GM19240 (cell line): ENCODE data around the gene ADCY2.

ENCODE experiments used
- DNase-seq: peaks from one replicate; pipeline ENCODE4 v3.0.0; 2011; ENCODE audit warnings: low spot score; ENCODE audit not compliant: insufficient read length

Gene ADCY2

DNA sequence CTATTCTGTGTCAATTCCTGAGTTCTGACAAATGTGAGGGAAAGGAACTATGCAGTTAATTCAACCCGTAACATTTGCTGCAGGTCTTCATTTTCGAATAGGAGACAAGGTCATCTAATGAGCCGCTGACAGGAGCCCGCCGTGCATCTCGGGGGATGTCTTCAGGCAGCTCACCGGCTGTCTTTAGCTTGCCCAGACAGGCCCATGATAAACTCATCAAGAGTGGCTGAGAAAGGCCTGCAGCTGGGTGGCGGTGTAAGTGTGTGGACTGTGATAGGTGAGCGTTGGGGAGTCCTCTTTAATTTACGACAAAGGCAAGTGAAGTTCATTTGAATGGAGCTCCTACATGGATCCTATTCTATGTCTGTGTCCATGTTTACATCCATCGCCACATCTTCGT, 190.5 kb downstream of the ADCY2 start:
- no peak for DNase-seq

DNA sequence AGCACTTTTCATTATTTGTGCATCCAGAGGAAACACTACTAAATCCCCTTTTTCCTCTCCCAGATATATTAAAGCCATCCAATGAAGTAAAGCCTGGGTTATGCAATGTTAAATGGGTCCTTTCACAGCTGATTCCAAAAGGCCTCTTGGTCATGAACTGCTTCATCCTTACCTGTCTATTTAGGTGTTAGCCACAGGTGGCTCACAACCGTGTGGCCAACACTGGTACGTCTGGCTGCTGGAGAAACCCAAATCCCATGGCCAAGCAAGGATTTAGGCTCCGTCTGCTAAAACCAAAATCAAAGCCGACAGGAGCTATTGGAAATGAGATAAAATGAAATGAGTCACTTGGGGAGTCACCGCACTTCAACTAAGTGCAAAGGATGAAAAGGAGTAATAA, 193.9 kb downstream of the ADCY2 start:
- no peak for DNase-seq

DNA sequence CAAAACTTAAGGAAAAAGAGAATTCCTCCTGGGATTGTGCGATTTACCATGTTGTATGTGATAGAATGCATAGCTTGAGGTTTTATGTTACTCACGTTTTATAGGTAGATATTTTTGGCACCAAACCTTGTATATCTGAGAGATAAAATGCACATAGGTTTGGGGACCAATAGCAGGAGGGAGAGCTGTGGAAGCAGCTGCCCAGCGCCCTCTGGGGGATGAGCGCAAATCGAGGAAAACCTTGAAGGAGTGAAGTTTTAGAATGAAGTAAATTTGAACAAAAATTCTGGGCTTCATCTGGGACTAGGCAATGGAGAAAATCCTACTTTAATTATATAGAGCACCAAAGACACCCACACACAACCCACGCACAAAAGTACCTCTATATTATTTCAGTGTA, 197.0 kb downstream of the ADCY2 start:
- DNase-seq, result no peak

DNA sequence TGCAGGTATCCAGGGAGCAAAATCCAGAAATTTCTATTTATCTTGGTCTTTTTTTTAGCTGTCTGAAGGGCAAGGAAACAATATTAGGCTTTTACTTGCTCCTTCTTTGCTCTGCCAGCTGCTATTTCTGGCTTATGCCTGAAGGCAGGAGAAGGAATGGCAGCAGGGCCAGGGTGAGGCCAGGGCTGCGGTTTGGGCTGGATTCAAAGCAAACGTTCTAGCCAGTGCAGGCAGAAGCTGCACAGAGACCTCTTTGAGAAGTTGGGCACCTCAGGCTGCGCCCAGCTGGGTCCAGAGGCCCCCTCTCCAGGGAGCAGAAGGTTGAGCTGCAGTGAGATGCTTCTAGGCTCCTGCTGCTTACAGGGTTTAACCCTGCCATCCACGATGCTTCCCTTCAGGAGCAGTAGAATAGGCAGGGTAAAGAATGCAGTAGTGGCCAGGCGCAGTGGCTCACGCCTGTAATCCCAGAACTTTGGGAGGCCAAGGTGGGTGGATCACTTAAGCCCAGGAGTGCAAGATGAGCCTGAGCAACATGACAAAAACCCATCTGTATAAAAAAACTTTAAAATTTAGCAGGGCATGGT, 201.2 kb downstream of the ADCY2 start:
- DNase-seq, result no peak

GRCh38 chr5:7606840-7607465, 211.0 kb downstream of the ADCY2 start:
- no peak for DNase-seq

DNA sequence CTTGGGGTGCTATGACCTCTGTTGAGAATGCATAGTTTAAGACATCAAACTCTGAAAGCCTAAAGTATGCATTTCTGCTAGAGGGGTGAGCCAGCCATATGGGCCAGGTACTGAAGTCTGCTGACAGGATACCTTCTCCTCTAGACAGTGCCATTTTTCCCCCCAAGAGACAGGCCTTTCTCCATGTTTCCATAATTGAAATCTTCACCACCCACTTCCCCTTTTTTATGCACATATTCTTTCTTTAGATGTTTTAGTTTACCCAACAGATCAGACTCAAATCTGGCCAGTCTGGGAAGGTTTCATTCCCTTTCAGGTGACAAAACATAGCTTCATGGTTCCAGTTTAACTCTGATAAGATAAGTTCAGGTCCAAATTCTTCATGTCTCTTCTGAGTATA, 212.8 kb downstream of the ADCY2 start:
- no peak for DNase-seq

DNA sequence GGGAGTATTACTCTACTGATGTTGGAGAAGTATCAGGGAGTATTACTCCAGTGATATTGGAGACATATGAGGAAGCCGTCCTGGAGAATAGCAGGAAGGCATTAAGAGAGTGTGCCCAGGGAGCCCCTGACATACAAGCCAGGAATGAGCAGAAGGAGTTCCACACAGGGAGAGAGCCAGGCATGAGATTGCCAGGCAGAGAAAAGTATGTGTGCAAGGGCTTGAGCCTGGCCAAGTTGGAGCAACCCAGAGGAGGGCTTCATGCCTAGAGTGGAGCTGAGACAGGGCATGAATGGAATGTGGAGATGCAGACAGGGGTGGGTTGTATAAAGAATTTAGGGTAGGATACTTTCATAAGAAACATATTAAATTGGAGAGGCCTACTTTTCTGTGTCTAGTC, 213.8 kb downstream of the ADCY2 start:
- DNase-seq, result no peak

DNA sequence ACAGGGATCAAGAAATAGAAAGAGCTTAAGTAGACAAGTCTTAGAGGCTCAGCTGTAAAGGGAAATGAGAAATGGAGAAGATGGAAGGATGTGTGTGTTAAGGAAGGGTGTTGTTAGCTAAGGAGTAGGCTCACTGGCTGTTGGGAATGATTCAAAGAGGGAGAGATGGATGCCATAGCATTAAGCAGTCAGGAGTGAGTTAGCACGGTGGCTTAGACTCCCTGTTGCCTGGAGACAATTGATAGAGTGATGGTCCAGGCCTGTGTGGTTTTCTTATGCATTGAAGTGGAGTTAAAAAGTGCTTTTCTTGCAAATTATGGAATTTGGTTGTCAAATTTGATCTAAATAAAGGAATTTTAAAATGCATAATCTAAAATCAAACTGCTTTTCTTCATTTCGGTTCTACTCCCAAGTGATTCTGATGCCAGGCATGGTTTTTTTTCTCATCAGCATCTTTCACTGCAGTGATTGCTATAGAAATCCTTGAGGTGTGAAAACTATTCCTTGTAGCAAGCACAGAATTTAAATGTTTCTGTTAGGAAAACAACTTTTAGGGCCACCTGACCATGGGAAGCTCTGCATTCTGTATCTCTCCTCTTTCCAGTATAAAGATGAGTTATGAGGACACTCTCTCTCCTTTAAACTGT, 214.7 kb downstream of the ADCY2 start:
- no peak for DNase-seq

GRCh38 chr5:7611518-7611917, 215.6 kb downstream of the ADCY2 start:
- DNase-seq, result no peak

- DNase-seq, result no peak
Measured at GRCh38 chr5:7615566-7616061, 219.7 kb downstream of the ADCY2 start.

DNA sequence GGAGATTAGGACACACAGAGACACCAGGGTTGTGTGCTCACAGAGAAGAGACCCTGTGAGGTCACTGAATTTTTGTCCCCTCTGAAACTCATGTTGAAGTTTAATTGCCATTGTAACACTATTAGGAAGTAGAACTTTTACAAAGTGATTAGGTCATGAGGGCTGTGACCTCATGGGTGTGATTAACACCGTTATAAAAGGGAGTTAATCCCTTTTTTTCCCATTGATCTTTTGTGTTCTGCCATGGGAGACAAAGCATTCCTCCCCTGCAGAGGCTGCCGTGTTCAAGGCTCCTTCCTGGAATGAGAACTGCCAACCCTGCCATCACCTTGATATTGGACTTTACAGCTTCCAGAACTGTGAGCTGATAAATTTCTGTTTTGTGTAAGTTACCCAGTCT, 221.0 kb downstream of the ADCY2 start:
- no peak for DNase-seq

GRCh38 chr5:7622498-7622897, 226.6 kb downstream of the ADCY2 start:
- no peak for DNase-seq

GRCh38 chr5:7625740-7626139, 229.8 kb downstream of the ADCY2 start:
- no peak for DNase-seq

GRCh38 chr5:7628248-7628647, 232.3 kb downstream of the ADCY2 start:
- DNase-seq, result no peak

DNA sequence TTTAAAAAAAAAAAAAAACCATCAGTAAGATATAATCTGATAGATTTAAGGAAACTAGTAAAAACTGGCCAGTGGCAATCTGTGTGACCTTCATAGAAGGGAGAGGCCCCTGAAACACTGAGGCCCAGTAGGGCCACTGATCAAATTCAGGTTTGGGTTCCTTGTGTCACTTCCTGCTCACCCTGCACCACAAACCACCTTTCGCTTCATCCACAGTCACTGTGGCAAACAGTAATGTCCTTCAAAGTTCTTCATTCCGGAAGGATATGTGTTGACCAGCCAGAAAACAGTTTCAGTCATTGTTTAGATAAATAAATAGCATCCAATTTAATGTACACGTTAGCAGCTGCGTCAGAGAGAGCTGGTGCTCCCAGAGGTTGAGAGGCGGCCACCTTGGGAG, 232.9 kb downstream of the ADCY2 start:
- no peak for DNase-seq

GRCh38 chr5:7629561-7629960, 233.6 kb downstream of the ADCY2 start:
- DNase-seq, result no peak

DNA sequence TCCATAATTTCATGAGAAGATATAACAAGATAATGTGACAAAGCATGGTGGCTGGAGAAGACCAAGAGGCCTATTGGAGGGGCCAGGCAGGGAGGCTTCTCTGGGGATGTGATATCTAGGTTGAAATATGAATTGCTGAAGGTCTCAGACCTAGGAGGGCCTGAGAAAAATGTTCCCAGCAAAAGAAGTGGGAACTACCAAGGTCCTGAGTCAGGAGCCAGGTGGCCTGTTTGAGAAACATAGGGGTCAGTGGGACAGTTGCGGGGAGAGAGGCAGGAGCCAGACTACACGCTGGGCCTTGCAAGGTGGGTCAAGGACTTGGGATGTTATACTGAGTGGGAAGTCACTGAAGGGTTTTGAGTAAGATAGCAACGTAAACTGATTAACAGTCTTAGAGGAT, 238.9 kb downstream of the ADCY2 start:
- no peak for DNase-seq

GRCh38 chr5:7638456-7638855, 242.5 kb downstream of the ADCY2 start:
- no peak for DNase-seq

DNA sequence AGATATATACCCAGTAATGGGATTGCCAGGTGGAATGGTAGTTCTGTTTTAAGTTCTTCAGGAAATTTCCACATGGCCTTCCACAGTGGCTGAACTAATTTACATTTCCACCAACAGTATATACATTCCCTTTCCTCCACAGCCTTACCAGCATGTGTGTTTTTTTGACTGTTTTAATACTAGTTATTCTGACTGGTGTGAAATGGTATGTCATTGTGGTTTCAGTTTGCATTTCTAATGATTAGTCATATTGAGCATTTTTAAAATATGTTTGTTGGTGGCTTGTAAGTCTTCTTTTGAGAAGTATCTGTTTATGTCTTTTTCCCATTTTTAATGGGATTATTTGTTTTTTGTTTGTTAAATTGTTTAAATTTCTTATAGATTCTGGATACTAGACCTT, 246.1 kb downstream of the ADCY2 start:
- DNase-seq, result no peak

GRCh38 chr5:7644723-7645122, 248.8 kb downstream of the ADCY2 start:
- no peak for DNase-seq

GRCh38 chr5:7650755-7651154, 254.8 kb downstream of the ADCY2 start:
- no peak for DNase-seq

- no peak for DNase-seq
Measured at GRCh38 chr5:7653046-7653445, 257.1 kb downstream of the ADCY2 start.

DNA sequence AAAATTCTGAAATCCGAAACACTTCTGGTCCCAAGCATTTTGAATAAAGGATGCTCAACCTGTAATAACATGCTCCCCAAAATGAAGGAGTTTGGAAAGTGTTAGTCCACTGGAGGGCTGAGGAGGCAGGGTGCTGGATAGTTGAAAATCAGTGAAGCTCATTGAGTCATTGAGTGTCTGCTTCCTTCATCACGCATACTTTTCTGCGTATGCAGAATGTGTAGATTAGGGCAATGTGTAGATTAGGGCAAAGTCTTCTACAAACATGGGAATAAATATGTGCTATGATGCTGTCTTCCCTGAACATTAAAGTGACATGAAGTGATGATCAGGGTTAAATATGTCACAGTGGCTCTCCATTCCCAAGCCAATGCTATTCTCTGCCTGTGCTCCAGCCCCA, 261.2 kb downstream of the ADCY2 start:
- DNase-seq, result no peak
